Epithelial cell of esophagus (primary cell): ENCODE measurements around the gene NLGN2.

Experiments
- DNase-seq: peaks from one replicate; pipeline ENCODE4 v3.0.0; 2010; ENCODE audit warnings: low read depth
- H3K4me3 ChIP-seq: 2 replicates; pipeline ENCODE4 v1.5.1; 2011; ENCODE audit warnings: mild to moderate bottlenecking, low read length, control low read depth
- TF ChIP-seq, protein P1 (sequence below): IDR thresholded peaks from 2 replicates; pipeline ENCODE4 v1.5.1; 2011; ENCODE audit warnings: low read depth, mild to moderate bottlenecking, low read length, control low read depth, inconsistent platforms; ENCODE audit not compliant: insufficient read depth; ENCODE audit errors: missing control alignments

The NLGN2 gene

DNA sequence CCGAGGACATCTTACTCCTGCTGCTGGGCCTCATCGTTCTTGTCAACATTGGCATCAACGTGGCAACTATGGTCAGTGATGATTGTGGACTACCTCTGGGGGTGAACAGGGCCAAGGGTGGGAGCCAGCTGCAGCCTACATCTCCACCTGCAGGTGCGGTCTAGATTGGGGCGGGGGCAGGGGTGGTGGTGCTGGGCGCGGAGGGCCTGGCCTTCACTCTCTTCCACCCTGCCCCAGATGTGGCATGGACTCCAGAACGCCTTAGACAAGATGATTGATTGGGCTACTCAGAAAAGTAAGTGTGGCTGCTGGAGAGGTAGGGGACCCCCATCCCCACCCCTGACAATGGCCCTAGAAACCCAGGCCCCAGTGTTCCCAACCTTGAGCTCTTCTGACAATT, 18.1 kb downstream of the NLGN2 start:
- H3K4me3 ChIP-seq = no peak overlapping the region
- TF ChIP-seq, protein P1, sequence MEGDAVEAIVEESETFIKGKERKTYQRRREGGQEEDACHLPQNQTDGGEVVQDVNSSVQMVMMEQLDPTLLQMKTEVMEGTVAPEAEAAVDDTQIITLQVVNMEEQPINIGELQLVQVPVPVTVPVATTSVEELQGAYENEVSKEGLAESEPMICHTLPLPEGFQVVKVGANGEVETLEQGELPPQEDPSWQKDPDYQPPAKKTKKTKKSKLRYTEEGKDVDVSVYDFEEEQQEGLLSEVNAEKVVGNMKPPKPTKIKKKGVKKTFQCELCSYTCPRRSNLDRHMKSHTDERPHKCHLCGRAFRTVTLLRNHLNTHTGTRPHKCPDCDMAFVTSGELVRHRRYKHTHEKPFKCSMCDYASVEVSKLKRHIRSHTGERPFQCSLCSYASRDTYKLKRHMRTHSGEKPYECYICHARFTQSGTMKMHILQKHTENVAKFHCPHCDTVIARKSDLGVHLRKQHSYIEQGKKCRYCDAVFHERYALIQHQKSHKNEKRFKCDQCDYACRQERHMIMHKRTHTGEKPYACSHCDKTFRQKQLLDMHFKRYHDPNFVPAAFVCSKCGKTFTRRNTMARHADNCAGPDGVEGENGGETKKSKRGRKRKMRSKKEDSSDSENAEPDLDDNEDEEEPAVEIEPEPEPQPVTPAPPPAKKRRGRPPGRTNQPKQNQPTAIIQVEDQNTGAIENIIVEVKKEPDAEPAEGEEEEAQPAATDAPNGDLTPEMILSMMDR = no peak
- no peak for DNase-seq

DNA sequence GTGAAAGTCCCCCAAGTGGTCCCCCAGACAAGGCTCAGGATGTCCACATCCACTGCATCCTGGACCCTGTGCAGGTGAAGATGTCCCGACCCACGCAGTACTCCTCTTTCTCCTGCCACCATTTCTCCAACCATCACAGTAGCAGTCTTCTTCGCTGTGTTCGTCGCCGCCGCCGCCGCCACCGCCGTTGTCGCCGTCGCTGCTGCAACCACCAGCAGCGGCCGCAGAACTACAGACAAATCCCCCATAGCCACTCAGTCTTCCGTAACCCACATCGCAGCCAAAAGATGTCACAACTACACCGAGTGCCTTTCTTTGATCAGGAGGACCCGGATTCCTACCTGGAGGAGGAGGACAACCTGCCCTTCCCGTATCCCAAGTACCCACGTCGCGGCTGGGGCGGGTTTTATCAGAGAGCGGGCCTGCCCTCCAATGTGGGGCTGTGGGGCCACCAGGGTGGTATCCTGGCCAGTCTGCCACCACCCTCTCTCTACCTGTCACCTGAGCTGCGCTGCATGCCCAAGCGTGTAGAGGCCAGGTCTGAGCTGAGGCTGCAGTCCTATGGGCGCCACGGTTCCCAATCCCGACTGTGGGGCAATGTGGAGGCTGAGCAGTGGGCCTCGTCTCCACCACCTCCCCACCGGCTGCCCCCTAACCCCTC, 18.7 kb downstream of the NLGN2 start:
- no peak for DNase-seq
- H3K4me3 ChIP-seq = no peak overlapping the region
- TF ChIP-seq, protein P1 = no peak

DNA sequence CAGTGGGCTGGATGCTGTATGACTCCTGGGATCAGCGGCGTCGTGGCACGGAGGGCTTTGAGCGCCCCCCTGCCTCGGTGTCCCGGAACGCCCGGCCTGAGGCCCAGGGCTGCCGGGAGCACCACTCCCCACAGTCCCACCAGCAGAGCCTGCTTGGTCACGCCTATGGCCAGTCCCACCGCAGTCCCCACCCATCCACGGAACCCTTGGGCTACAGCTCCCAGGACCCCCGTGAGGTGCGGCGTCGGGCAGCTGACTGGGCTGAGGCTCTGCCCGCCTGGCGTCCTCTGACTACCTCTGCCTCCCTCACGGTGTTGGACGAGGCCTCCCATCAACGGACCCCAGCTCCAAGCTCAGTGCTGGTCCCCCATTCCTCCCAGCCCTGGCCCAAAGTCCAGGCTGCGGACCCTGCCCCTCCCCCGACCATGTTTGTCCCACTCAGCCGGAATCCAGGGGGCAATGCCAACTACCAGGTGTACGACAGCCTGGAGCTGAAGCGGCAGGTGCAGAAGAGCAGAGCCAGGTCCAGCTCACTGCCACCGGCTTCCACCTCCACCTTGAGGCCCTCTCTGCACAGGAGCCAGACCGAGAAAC, 19.3 kb downstream of the NLGN2 start:
- DNase-seq = no peak
- H3K4me3 ChIP-seq = no peak overlapping the region
- TF ChIP-seq, protein P1 = no peak

DNA sequence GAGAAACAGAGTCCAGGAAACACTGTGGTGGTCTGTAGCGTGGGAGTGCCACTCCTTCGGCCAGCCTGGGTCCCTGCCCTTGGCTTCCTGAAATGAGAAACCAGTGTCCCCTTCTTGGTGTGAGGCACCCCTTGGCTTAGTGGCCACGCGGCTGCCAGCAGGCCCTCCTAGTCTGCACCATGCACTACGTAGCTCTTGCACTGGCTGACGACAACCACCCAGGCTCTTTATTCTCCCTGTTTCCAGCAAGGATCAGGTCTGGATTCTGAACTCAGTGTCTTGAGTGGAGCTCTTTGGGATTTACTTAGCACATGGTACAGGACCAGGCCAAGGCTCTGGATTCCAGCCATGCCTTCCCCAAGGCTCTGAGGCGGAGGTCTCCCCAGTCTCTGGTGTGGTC, 19.9 kb downstream of the NLGN2 start:
- no peak for DNase-seq
- TF ChIP-seq, protein P1 = no peak
- H3K4me3 ChIP-seq = no peak overlapping the region

DNA sequence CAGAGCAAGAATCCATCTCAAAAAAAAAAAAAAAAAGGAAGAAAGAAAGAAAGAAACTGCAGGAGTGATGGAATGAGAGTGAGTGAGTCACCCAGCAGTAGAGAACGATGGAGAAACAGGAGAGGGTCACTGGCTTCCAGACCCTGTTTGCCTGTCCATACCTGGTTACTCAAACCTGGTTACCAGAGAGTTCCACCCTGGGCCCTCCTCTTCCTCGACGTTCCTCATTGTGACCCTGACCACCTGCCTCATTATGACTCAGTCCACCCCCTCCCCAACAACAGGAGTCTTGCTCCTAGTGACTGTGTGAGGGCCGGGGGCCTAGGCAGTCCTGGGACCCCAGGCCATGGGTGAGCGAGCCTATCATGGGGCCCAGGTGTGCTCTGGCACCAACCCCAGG, 20.9 kb downstream of the NLGN2 start, which contains the start of gene SPEM3:
SPEM3 (plus strand) TSS at position 301 of the 400 bp plus-strand sequence; CDS start at position 347, 46 bp downstream.
- DNase-seq = no peak
- H3K4me3 ChIP-seq = no peak within 1 kb of the TSS
- TF ChIP-seq, protein P1 = no peak

DNA sequence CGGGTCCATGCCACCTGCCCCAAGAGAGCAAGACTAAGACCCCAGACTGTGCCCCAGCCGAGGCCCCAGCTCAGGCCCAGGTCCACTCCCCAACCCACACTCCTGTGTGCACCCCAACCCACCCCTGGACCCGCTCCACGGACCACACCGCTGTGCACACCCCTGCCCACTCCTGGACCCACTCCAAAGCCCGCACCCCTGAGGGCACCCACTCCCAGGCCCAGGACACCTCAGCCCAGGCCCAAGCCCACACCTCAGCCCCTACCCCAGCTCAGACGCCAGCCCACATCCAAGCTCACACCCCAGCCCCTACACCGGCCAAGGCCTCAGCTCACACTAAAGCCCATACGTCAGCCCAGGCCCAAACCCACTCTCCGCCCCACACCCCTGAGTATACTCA, 22.1 kb downstream of the NLGN2 start:
- H3K4me3 ChIP-seq = no peak overlapping the region
- TF ChIP-seq, protein P1 = no peak
- no peak for DNase-seq

DNA sequence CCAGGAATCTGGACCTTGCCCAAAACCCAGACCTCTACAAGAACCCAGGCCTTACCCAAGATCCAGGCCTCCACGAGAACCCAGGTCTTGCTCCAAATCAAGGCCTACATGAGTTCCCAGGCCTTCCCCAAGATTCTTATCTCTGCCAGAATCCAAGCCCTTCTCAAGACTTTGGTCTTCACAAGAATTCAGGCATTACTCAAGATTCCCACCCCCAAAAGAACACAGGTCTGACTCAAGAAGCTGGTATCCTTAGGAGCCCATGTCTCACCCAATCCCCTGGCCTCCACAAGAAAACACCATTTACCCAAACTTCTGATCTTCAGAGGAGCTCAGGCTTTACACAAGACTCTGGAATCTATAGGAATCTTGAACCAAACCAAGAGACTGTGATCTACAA, 23.6 kb downstream of the NLGN2 start:
- TF ChIP-seq, protein P1 = no peak
- no peak for DNase-seq
- no peak overlapping the region for H3K4me3 ChIP-seq
